ENCODE measurements around the gene DDO.

Gene DDO

GRCh38 chr6:110368284-110368683, 47.1 kb downstream of the DDO start:
- DNase-seq (ENCODE audit: low read depth, low spot score): no peak
- no peak for TF ChIP-seq CTCF (IDR thresholded peaks at IDR 0.05; ENCODE audit: low read depth, low read length)
- in situ Hi-C loops (cut with HindIII; ENCODE audit: low sequenced_read_pairs): no loop called here
- H3K4me3 ChIP-seq (ENCODE audit: low read depth, low read length): no peak overlapping the region

- DNase-seq (ENCODE audit: low read depth, low spot score): no peak
- in situ Hi-C loops (cut with HindIII; ENCODE audit: low sequenced_read_pairs): no loop called here
- TF ChIP-seq CTCF (IDR thresholded peaks at IDR 0.05; ENCODE audit: low read depth, low read length): no peak
- H3K4me3 ChIP-seq (ENCODE audit: low read depth, low read length): no peak overlapping the region
Measured at GRCh38 chr6:110367825-110368224, 47.5 kb downstream of the DDO start.

DNA sequence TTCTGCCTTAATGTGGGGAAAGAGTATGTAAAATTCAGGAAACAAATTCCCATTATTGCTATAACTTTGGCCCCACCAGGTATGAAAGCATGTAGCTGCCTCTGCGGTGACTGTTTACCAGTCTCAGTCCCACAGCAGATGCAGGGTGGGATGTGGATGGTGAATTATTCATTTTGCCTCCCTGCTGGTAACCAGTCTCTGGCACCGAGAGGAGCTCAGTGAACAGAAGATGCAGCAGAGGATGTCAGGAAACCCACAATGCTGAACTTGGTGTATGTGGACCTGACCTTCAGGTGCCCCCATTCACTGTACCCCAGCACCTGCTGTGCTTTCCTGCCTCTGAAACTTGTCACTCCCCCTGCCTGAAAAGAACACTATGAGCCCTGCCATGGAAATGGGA, 48.4 kb downstream of the DDO start:
- H3K4me3 ChIP-seq (ENCODE audit: low read depth, low read length): no peak overlapping the region
- TF ChIP-seq CTCF (IDR thresholded peaks at IDR 0.05; ENCODE audit: low read depth, low read length): no peak
- in situ Hi-C loops (cut with HindIII; ENCODE audit: low sequenced_read_pairs): no loop called here
- no peak for DNase-seq (ENCODE audit: low read depth, low spot score)

DNA sequence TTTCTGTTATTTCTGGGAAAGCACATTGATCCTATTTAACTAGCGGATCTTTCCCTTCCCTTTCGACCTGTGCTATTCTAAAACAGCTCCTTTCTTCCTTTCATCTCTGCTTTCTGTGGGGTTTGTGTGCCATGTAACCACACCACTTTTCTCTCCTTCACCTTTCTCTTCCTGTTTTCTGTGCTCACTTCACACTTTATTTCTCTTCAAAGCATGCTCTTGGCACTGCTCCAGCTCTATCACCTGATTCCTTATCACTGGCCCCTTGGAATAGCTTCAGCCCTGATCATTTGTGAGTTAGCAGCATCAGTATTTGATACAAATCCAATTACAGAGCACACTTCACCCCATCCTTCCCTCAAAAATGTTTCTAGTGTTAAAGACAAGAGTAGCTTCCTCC, 49.1 kb downstream of the DDO start:
- no peak for DNase-seq (ENCODE audit: low read depth, low spot score)
- no peak for TF ChIP-seq CTCF (IDR thresholded peaks at IDR 0.05; ENCODE audit: low read depth, low read length)
- no peak overlapping the region for H3K4me3 ChIP-seq (ENCODE audit: low read depth, low read length)

DNA sequence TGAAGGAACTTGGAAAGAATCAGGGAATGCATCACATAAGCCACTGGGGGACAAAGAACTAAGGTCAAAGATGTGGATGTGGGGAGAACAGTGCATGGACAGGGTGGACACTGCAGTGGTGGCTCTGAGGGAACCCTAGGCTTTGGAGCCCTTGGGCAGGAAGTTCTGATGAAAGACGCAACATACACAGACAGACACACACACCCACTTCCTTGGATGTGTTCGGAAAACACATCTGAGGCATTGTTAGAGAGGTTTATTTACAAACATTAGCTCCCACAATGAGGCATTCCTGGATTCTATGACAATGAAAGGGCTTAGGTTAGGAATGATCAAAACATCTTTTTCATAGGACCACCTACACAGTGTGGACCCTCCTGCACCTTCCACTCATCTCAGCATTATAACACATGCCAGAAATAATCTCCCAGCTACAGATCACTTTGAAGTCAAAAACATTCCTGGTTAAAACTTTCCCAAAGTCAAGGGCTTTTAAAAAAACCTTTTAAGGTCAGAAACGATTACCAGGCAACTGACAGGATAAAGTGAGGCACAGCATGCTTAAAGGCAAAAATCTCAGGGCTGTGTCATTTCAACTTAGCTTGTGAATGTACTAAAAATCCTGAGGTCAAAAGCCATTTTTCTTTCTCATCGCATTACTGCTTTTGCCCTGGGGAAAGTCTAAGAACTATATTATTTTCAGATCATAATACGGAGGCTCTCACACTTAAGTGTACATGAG, 50.8 kb downstream of the DDO start:
- DNase-seq (ENCODE audit: low read depth, low spot score): no peak
- TF ChIP-seq CTCF (IDR thresholded peaks at IDR 0.05; ENCODE audit: low read depth, low read length): no peak
- H3K4me3 ChIP-seq (ENCODE audit: low read depth, low read length): no peak overlapping the region
- in situ Hi-C loops (cut with HindIII; ENCODE audit: low sequenced_read_pairs): no loop called here

More for the DNA sequence above, 49.1 kb downstream of the DDO start:
- in situ Hi-C loops (cut with HindIII; ENCODE audit: low sequenced_read_pairs): no loop called here

- in situ Hi-C loops (cut with HindIII; ENCODE audit: low sequenced_read_pairs): no loop called here
- H3K4me3 ChIP-seq (ENCODE audit: low read depth, low read length): no peak overlapping the region
- no peak for TF ChIP-seq CTCF (IDR thresholded peaks at IDR 0.05; ENCODE audit: low read depth, low read length)
- no peak for DNase-seq (ENCODE audit: low read depth, low spot score)
Measured at GRCh38 chr6:110363748-110364147, 51.6 kb downstream of the DDO start.

Measured in astrocyte of the spinal cord (primary cell).